H1 (cell line): Measurements from ENCODE around the gene HBQ1. TPM values are rescaled to one million over a fixed set of nuclear protein-coding genes. Genes with fewer than 3 reads are reported as not detected.

Experiments used
- ATF2 ChIP-seq: IDR thresholded peaks from 2 replicates; pipeline ENCODE4 v1.6.1; 2012; ENCODE audit warnings: low read length, inconsistent platforms
- BCL11A ChIP-seq, 2 experiments: IDR thresholded peaks; one replicate each; pipeline ENCODE4 v1.6.1; 2011; ENCODE audit warnings: low read depth in 2 of 2, low read length in 2 of 2, mild to moderate bottlenecking in 2 of 2
- BRCA1 ChIP-seq: IDR thresholded peaks from 2 replicates; pipeline ENCODE4 v1.6.1; 2012; ENCODE audit warnings: low read depth, low read length, improper control_type of control experiment
- KDM4A ChIP-seq: IDR thresholded peaks from one replicate; pipeline ENCODE4 v1.7.1; 2012; ENCODE audit warnings: low read depth, mild to moderate bottlenecking, moderate library complexity, low read length, inconsistent platforms; ENCODE audit not compliant: severe bottlenecking
- KDM5A ChIP-seq: fragments of 200-600 bp; IDR thresholded peaks from 2 replicates; pipeline ENCODE4 v1.7.1; 2012; ENCODE audit warnings: mild to moderate bottlenecking, low read length, inconsistent platforms, mixed read lengths
- POLR2A ChIP-seq, 2 experiments: IDR thresholded peaks; 1 replicate in 1 of 2; 2 replicates in 1 of 2; pipeline ENCODE4 v1.6.1; 2011; ENCODE audit warnings: low read depth in 2 of 2, low read length in 2 of 2, mild to moderate bottlenecking in 2 of 2; ENCODE audit errors: control extremely low read depth in 1 of 2
- RXRA ChIP-seq: IDR thresholded peaks from 2 replicates; pipeline ENCODE4 v1.6.1; 2011; ENCODE audit warnings: low read depth, mild to moderate bottlenecking, low read length, moderate library complexity; ENCODE audit not compliant: insufficient read depth
- ZNF274 ChIP-seq: IDR thresholded peaks from 2 replicates; pipeline ENCODE4 v1.7.0; 2012; ENCODE audit warnings: low read length, borderline replicate concordance; ENCODE audit errors: extremely low read depth
- polyA plus RNA-seq, 7 experiments: library from polyadenylated mRNA; depleted of rRNA in 3 of 7; stranded (reverse) in 5 of 7; unstranded in 2 of 7; fragments of >200 nt in 5 of 7; fragments of 200-250 nt in 2 of 7; gene quantifications; 1 replicate in 5 of 7; 2 replicates in 1 of 7; 4 replicates in 1 of 7; pipeline versions ENCODE4 v1.2.1 to v1.2.3, GENCODE V29; 2011 to 2013; ENCODE audit warnings: missing spikeins in 2 of 7, mixed read lengths in 2 of 7
- total RNA-seq: library from RNA; stranded (reverse); fragmentation: NEBNext Ultra II Directional; extraction: Animal tissue kit (Norgen Biotek cat#: 25700); gene quantifications from 2 replicates; pipeline ENCODE4 v1.2.1, GENCODE V29; 2021

HBQ1 gene
- total and polyA plus RNA-seq, 2 of the 8 experiments (the other 6 are each of a cell fraction or from before 2014, with no cell fraction given), result 2.9 to 17.1 TPM

DNA sequence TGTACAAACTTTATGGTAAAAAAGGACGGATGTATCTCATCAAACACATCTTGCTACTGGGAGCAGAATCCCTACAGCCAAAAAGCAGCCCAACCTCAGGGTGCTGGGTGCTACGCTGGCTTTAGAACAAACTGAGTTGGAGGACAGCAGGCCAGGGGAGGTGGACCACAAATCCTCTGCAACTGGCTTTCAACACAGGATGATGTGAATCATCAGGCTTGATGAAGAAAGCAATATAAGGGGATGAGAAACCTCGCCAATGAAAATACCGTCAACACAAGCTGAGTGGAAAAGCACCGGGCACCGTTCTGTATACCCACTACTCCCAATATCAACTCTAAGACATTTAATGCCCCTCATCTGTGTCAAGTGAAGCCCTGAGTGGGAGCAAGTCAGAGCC, 14.3 kb downstream of the HBQ1 start (continued):
- TF ChIP-seq BCL11A (IDR thresholded peaks at IDR 0.05; ENCODE audit: low read depth in 2 of 2, low read length in 2 of 2), result no peak
- TF ChIP-seq BRCA1, result no peak
- no peak for TF ChIP-seq ZNF274
- no peak for TF ChIP-seq RXRA
- no peak for TF ChIP-seq ATF2
- TF ChIP-seq KDM5A, result no peak
- no peak for TF ChIP-seq POLR2A (IDR thresholded peaks at IDR 0.05; ENCODE audit: control extremely low read depth in 1 of 2, low read depth in 2 of 2, low read length in 2 of 2)
- no peak for TF ChIP-seq KDM4A
